Neuron (in vitro differentiated cells): Measurements from ENCODE around the gene CAPS2.

Source experiments
- H2AFZ ChIP-seq: one replicate; pipeline ENCODE4 v1.6.1; 2013; ENCODE audit warnings: low read depth, mild to moderate bottlenecking, inconsistent platforms, low read length, moderate library complexity
- H3K27me3 ChIP-seq: one replicate; pipeline ENCODE4 v1.6.1; 2013; ENCODE audit warnings: low read length; ENCODE audit not compliant: insufficient read depth
- H3K36me3 ChIP-seq: one replicate; pipeline ENCODE4 v1.6.1; 2013; ENCODE audit warnings: low read length; ENCODE audit not compliant: insufficient read depth
- H3K4me1 ChIP-seq: one replicate; pipeline ENCODE4 v1.6.1; 2013; ENCODE audit warnings: low read length; ENCODE audit not compliant: insufficient read depth
- H3K4me3 ChIP-seq: 2 replicates; pipeline ENCODE4 v1.5.1; 2013; ENCODE audit warnings: mild to moderate bottlenecking, low read length, moderate library complexity
- H3K9me3 ChIP-seq: one replicate; pipeline ENCODE4 v1.6.1; 2013; ENCODE audit warnings: low read length

Gene CAPS2

DNA sequence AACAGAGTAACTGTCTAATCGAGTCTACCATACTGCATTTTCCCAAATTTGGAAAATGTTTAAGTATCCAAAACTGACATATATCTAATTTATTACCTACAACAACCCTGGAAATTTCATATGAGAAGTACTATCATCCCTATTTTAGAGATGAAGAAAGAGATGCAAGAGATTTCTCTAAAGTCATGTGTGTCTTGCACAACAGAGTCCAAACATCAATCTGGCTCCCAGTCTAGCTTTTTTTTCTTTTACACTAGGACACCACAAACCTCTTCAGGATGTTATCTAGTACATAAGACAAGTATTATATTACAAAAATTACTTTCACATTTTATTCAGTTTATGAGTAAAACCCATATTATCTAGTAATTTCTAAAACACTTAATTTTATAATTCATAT is 39.1 kb downstream of the CAPS2 start:
- Histone ChIP-seq H3K27me3 (no peaks in the 10 kb centered on the region), H3K4me1 (no peaks in the 10 kb centered on the region), H3K4me3 (no peak overlapping the region), H2AFZ (no peak overlapping the region), H3K36me3 (no peaks in the 10 kb centered on the region), H3K9me3 (no peaks in the 10 kb centered on the region)

DNA sequence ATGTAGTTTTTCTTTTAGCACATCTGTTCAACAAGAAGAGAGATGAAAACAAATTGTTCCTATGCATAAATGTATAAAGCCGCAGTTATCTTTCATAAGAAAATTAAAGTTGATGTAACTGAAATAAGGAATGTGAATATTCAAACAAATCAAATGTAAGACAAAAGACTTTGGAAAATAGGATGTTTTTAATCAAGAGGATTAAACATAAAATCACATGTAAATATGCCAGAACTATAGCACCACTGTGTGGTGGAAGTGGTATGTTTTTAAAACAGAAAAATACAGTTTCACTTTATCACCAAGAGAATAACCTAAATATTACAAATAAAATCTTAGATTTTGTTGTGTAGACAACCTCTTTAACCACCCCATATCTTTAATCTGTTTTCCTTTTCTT is 40.4 kb downstream of the CAPS2 start:
- Histone ChIP-seq H3K36me3 (no peaks in the 10 kb centered on the region), H3K4me1 (no peaks in the 10 kb centered on the region), H3K27me3 (no peaks in the 10 kb centered on the region), H3K9me3 (no peaks in the 10 kb centered on the region), H2AFZ (no peak overlapping the region), H3K4me3 (no peak overlapping the region)

DNA sequence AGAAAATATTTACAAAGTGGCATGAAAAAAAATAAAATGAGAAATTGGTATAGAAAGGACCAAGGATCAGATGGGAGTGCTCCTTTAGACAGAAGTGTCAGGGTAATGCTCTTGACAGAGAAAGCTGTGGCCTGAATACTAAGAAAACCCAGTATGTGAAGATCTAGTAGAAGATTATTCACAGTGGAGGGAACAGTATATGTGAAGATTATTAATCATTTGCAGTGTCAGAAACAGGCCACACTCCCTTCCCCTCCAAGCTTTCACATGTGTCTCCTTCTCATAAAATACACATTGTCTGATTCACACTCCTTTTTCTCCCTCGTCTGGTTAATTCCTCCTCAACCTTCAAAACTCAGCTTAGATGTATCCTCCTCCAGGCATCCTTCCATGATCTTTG is 41.3 kb downstream of the CAPS2 start:
- no peaks in the 10 kb centered on the region for H3K27me3 ChIP-seq
- no peaks in the 10 kb centered on the region for H3K36me3 ChIP-seq
- H3K4me3 ChIP-seq, result no peak overlapping the region
- H2AFZ ChIP-seq, result no peak overlapping the region
- H3K9me3 ChIP-seq, result no peaks in the 10 kb centered on the region
- no peaks in the 10 kb centered on the region for H3K4me1 ChIP-seq

- H3K36me3 ChIP-seq, result no peaks in the 10 kb centered on the region
- no peak overlapping the region for H3K4me3 ChIP-seq
- H2AFZ ChIP-seq, result no peak overlapping the region
- no peaks in the 10 kb centered on the region for H3K9me3 ChIP-seq
- H3K27me3 ChIP-seq, result no peaks in the 10 kb centered on the region
- H3K4me1 ChIP-seq, result no peaks in the 10 kb centered on the region
These were observed 54.4 kb downstream of the CAPS2 start for GRCh38 chr12:75275702-75276101.

GRCh38 chr12:75271576-75271975 is 58.5 kb downstream of the CAPS2 start:
- Histone ChIP-seq H3K36me3 (no peaks in the 10 kb centered on the region), H3K27me3 (no peaks in the 10 kb centered on the region), H3K4me1 (no peaks in the 10 kb centered on the region), H3K9me3 (no peaks in the 10 kb centered on the region), H3K4me3 (no peak overlapping the region), H2AFZ (no peak overlapping the region)

- Histone ChIP-seq H3K4me1 (no peaks in the 10 kb centered on the region), H3K9me3 (no peaks in the 10 kb centered on the region), H3K36me3 (no peaks in the 10 kb centered on the region), H3K27me3 (no peaks in the 10 kb centered on the region), H3K4me3 (no peak overlapping the region), H2AFZ (no peak overlapping the region)
These were observed 60.0 kb downstream of the CAPS2 start for GRCh38 chr12:75270157-75270556.

GRCh38 chr12:75269209-75269608 is 60.9 kb downstream of the CAPS2 start:
- Histone ChIP-seq H2AFZ (no peak overlapping the region), H3K36me3 (no peaks in the 10 kb centered on the region), H3K4me3 (no peak overlapping the region), H3K27me3 (no peaks in the 10 kb centered on the region), H3K4me1 (no peaks in the 10 kb centered on the region), H3K9me3 (no peaks in the 10 kb centered on the region)

DNA sequence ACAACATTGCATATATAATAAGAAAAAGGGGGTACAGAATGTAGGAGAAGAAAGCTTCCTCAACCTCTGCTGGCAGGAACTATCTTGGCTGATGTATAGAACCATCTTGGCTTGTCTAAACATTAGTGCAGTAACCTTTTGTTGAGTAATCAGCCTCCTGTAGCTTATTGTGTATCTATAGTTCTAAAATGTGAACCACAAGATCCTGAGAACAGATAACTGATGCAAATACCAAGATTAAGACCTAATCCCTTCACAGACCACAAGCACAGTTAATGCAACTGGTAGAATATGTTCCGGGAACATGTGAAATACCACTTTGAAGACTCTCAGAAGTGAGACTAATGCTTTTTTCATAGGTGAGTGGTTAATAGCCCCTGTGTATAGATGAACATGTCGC is 69.8 kb downstream of the CAPS2 start:
- Histone ChIP-seq H3K27me3 (no peaks in the 10 kb centered on the region), H3K4me3 (no peak overlapping the region), H3K9me3 (no peaks in the 10 kb centered on the region), H2AFZ (no peak overlapping the region), H3K4me1 (no peaks in the 10 kb centered on the region), H3K36me3 (no peaks in the 10 kb centered on the region)

DNA sequence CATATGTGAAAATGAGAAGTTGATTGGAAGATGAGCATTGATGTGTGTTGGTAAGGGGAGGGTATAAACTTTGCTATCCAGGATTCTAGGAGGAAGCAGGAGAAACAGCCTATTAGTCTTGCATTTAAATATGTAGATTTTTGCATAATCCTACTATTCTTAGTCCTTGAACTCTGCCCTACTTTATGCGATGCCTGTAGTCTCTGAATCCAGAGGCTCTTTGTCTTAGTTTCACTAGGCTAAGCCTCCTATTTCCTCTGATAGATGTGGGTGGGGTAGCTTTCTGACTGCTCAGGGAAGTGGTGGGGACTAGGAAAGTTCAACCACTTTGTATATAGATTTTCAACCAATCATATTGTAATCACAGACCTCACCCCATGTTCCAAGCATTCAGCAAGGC is 71.0 kb downstream of the CAPS2 start:
- Histone ChIP-seq H3K4me3 (no peak overlapping the region), H3K36me3 (no peaks in the 10 kb centered on the region), H2AFZ (no peak overlapping the region), H3K27me3 (no peaks in the 10 kb centered on the region), H3K4me1 (no peaks in the 10 kb centered on the region), H3K9me3 (no peaks in the 10 kb centered on the region)

DNA sequence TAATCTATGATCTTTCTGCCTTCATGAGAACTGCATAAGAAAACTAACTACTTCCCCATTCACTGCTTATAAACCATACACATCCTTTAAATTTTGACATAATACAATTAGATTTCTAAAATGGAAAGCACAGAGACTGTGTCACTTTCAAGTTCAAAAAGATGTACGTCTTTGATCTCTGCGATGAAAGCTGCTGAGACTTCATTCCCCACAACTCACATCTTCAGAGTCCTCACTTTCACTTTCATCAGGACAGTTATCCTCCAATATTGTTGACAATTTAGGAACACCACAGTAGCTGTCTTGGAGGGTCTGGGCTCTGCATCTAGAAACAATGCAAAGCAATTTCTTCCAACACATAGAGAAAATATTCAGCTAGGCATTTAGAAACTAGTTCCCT is 72.6 kb downstream of the CAPS2 start:
- H3K9me3 ChIP-seq, result no peaks in the 10 kb centered on the region
- no peak overlapping the region for H3K4me3 ChIP-seq
- no peaks in the 10 kb centered on the region for H3K27me3 ChIP-seq
- no peaks in the 10 kb centered on the region for H3K36me3 ChIP-seq
- no peak overlapping the region for H2AFZ ChIP-seq
- H3K4me1 ChIP-seq, result no peaks in the 10 kb centered on the region

GRCh38 chr12:75245108-75245507 is 85.0 kb downstream of the CAPS2 start:
- no peak overlapping the region for H3K4me3 ChIP-seq

GRCh38 chr12:75239987-75240386 is 90.1 kb downstream of the CAPS2 start:
- Histone ChIP-seq H3K4me1 (no peaks in the 10 kb centered on the region), H3K9me3 (no peaks in the 10 kb centered on the region), H2AFZ (no peak overlapping the region), H3K27me3 (no peaks in the 10 kb centered on the region), H3K4me3 (no peak overlapping the region), H3K36me3 (no peaks in the 10 kb centered on the region)

More at GRCh38 chr12:75245108-75245507, 85.0 kb downstream of the CAPS2 start:
- Histone ChIP-seq H3K9me3 (no peaks in the 10 kb centered on the region), H3K4me1 (no peaks in the 10 kb centered on the region), H3K27me3 (no peaks in the 10 kb centered on the region), H3K36me3 (no peaks in the 10 kb centered on the region), H2AFZ (no peak overlapping the region)

GRCh38 chr12:75236206-75236605 is 93.9 kb downstream of the CAPS2 start:
- Histone ChIP-seq H3K4me3 (no peak overlapping the region), H3K4me1 (no peaks in the 10 kb centered on the region)

DNA sequence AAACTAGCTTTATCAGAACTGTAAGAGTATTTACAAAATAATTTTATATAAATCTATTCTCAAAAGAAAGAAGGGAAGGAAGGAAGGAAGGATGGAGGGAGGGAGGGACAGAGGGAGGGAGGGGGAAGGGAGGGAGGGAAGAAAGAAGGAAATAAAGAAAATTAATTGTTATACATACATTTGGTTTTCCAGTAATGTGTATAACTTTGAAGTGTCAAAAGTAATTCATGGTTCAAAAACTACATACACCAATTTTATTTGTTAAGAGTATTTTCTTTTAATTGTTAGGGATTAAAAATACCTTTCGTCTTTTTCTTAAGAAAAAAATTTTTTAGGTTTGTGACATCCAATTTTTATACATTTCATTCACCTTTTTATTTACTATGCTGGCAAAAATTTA is 103.0 kb downstream of the CAPS2 start:
- Histone ChIP-seq H3K9me3 (no peaks in the 10 kb centered on the region), H3K4me3 (no peak overlapping the region), H3K4me1 (no peaks in the 10 kb centered on the region), H3K27me3 (no peaks in the 10 kb centered on the region), H3K36me3 (no peaks in the 10 kb centered on the region), H2AFZ (no peak overlapping the region)

More at GRCh38 chr12:75236206-75236605, 93.9 kb downstream of the CAPS2 start:
- Histone ChIP-seq H2AFZ (no peak overlapping the region), H3K9me3 (no peaks in the 10 kb centered on the region), H3K36me3 (no peaks in the 10 kb centered on the region), H3K27me3 (no peaks in the 10 kb centered on the region)
